ENCODE results near the gene ADAMTSL4. TPM values are rescaled to one million over a fixed set of nuclear protein-coding genes. Genes with fewer than 3 reads are reported as not detected.
A peak's percentile ranks its signal among the peaks of the same experiment; 100 is the strongest.
"Not testable (repeated sequence)": the region's sequence is repeated elsewhere in the genome, so short reads cannot be mapped to it uniquely, and the experiment has no call there.

The ADAMTSL4 gene
- total RNA-seq, 1 donor from 2014 or later, result 1.3 TPM

DNA sequence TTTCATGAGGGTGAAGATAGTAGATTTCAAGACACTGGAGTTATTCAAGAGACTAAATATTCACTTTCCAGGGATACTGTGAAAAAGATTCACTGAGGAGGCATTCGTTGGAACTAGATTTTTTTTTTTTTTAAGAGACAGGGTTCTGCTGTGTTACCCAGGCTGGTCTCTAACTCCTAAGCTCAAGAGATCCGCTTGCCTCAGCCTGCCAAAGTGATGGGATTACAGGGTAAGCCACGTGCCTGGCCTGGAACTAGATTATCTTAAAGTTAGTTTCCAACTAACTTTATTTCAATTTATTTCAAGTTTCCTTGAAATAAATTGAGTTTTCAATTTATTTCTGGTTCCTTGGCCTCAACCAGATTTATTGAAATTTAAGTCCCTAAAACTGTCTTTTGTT, 54.5 kb downstream of the ADAMTSL4 start:
- H3K9me3 Mint-ChIP-seq, result no peaks in the 10 kb centered on the region
- H3K27ac Mint-ChIP-seq, result peak overlapping the region; percentile 81
- intact Hi-C loops (cut with micrococcal nuclease), result no loop called here
- H3K4me1 Mint-ChIP-seq (ENCODE audit: low read depth), result peaks cover 22% of the 10 kb centered on the region
- peaks cover 24% of the 10 kb centered on the region for H3K36me3 Mint-ChIP-seq (ENCODE audit: low read depth)
- no peak for DNase-seq (ENCODE audit: low spot score)
- H3K4me3 Mint-ChIP-seq, result no peak overlapping the region
- no peaks in the 10 kb centered on the region for H3K27me3 Mint-ChIP-seq (ENCODE audit: insufficient read depth)

DNA sequence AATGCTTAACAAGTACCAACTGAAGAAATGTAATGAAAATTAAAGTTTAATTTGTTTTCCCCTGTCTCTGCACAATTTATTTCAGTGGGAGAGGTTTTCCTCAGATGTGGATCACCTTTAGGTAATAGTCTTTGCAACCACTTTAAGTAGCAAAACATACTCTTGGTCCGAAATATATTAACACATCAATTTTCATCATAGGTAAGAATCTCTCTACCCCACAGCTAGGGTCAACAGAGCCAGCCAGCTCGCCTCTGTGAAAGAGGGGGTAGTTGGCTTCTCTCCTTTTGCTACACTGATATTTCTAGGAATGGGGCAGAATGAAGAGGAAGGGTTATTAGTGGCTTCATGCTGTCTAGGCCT, 55.0 kb downstream of the ADAMTSL4 start:
- H3K4me3 Mint-ChIP-seq, result no peak overlapping the region
- H3K4me1 Mint-ChIP-seq (ENCODE audit: low read depth), result peaks cover 22% of the 10 kb centered on the region
- H3K9me3 Mint-ChIP-seq, result no peaks in the 10 kb centered on the region
- no peak for DNase-seq (ENCODE audit: low spot score)
- intact Hi-C loops (cut with micrococcal nuclease), result no loop called here
- H3K27me3 Mint-ChIP-seq (ENCODE audit: insufficient read depth), result no peaks in the 10 kb centered on the region
- peak overlapping the region; percentile 80 for H3K27ac Mint-ChIP-seq
- peaks cover 26% of the 10 kb centered on the region for H3K36me3 Mint-ChIP-seq (ENCODE audit: low read depth)

- H3K9me3 Mint-ChIP-seq; intact Hi-C loops (cut with micrococcal nuclease); H3K27me3 Mint-ChIP-seq (ENCODE audit: insufficient read depth); DNase-seq (ENCODE audit: low spot score); H3K27ac Mint-ChIP-seq; H3K4me3 Mint-ChIP-seq: not testable (repeated sequence)
- Mint-ChIP-seq H3K36me3 (ENCODE audit: low read depth) (peaks cover 26% of the 10 kb centered on the region), H3K4me1 (ENCODE audit: low read depth) (peaks cover 22% of the 10 kb centered on the region)
These were observed 56.2 kb downstream of the ADAMTSL4 start for GRCh38 chr1:150605451-150605731.

GRCh38 chr1:150606463-150607142, 57.4 kb downstream of the ADAMTSL4 start:
- H3K4me3 Mint-ChIP-seq, result no peak overlapping the region
- intact Hi-C loops (cut with micrococcal nuclease), result no loop called here
- H3K27ac Mint-ChIP-seq, result peak overlapping the region; percentile 35
- no peaks in the 10 kb centered on the region for H3K9me3 Mint-ChIP-seq
- H3K27me3 Mint-ChIP-seq (ENCODE audit: insufficient read depth), result no peaks in the 10 kb centered on the region
- DNase-seq (ENCODE audit: low spot score), result no peak
- H3K36me3 Mint-ChIP-seq (ENCODE audit: low read depth), result peaks cover 26% of the 10 kb centered on the region
- peaks cover 29% of the 10 kb centered on the region for H3K4me1 Mint-ChIP-seq (ENCODE audit: low read depth)

- no peak for DNase-seq (ENCODE audit: low spot score)
- peaks cover 21% of the 10 kb centered on the region for H3K36me3 Mint-ChIP-seq (ENCODE audit: low read depth)
- H3K9me3 Mint-ChIP-seq, result no peaks in the 10 kb centered on the region
- H3K4me3 Mint-ChIP-seq, result no peak overlapping the region
- H3K4me1 Mint-ChIP-seq (ENCODE audit: low read depth), result peaks cover 43% of the 10 kb centered on the region
- intact Hi-C loops (cut with micrococcal nuclease), result loop anchor here (5.0 kb wide), 1 partner anchor 602 kb away; no protein-coding TSS in a partner anchor
- H3K27ac Mint-ChIP-seq, result peak overlapping the region; percentile 77
- H3K27me3 Mint-ChIP-seq (ENCODE audit: insufficient read depth), result no peaks in the 10 kb centered on the region
These were observed 60.5 kb downstream of the ADAMTSL4 start for GRCh38 chr1:150609732-150610131.

Other genes with a start within 250 kb of the ADAMTSL4 start
- 92.7 and 98.5 TPM in 2 replicates for gene PRPF3, start 227.9 kb upstream of the ADAMTSL4 start, total RNA-seq
- 24.4 and 24.7 TPM in 2 replicates for gene RPRD2, start 185.3 kb upstream of the ADAMTSL4 start, total RNA-seq
- gene TARS2, start 62.0 kb upstream of the ADAMTSL4 start, total RNA-seq, result 77.3 and 77.4 TPM in 2 replicates
- 1.9 and 2.6 TPM in 2 replicates for gene ECM1, start 41.3 kb upstream of the ADAMTSL4 start, total RNA-seq
- not detected in 2 replicates for gene FALEC, start 33.7 kb upstream of the ADAMTSL4 start, total RNA-seq
- gene MCL1, start 30.2 kb downstream of the ADAMTSL4 start, total RNA-seq, result 311 and 317 TPM in 2 replicates
- 282 and 285 TPM in 2 replicates for gene ENSA, start 80.2 kb downstream of the ADAMTSL4 start, total RNA-seq
- gene GOLPH3L, start 147.7 kb downstream of the ADAMTSL4 start, total RNA-seq, result 19.1 and 20.5 TPM in 2 replicates
- not detected in 2 replicates for gene HORMAD1, start 171.5 kb downstream of the ADAMTSL4 start, total RNA-seq
- 31.7 and 34.2 TPM in 2 replicates for gene CTSS, start 216.4 kb downstream of the ADAMTSL4 start, total RNA-seq

Data from activated T-helper 1 cell treated with anti-CD3 and anti-CD28 coated beads, Interleukin-12 subunit alpha, Interleukin-12 subunit beta, Interleukin-2, Interleukin-4 antibody, amounts not matched to agents 30 ng/mL and 10 ng/mL and 1 ng/mL, durations not matched to agents 14 hours and 24 hours and 36 hours (primary cell).